SK-N-SH treated with all-trans-retinoic acid at 6 μM for 48 hours (cell line): ENCODE measurements around the gene CACNA2D3.

Experiments used
- ARNTL ChIP-seq: fragments of 450-650 bp; formaldehyde crosslinking; IDR thresholded peaks from 2 replicates; pipeline ENCODE4 v1.5.0; 2020; ENCODE audit warnings: low read depth, mild to moderate bottlenecking, moderate library complexity, borderline replicate concordance
- CREB5 ChIP-seq: fragments of 250-450 bp; sonication (Bioruptor Pico); IDR thresholded peaks from 2 replicates; pipeline ENCODE4 v1.5.1; 2020; ENCODE audit warnings: low read depth, mild to moderate bottlenecking, moderate library complexity
- ESRRG ChIP-seq: fragments of 250-450 bp; sonication (Bioruptor Pico); IDR thresholded peaks from 2 replicates; pipeline ENCODE4 v1.6.1; 2021; ENCODE audit warnings: mild to moderate bottlenecking
- GLIS3 ChIP-seq: fragments of 250-450 bp; sonication (Bioruptor Pico); IDR thresholded peaks from 2 replicates; pipeline ENCODE4 v1.5.0; 2020; ENCODE audit warnings: mild to moderate bottlenecking, moderate library complexity
- OSR1 ChIP-seq: fragments of 250-450 bp; sonication (Bioruptor Pico); IDR thresholded peaks from 2 replicates; pipeline ENCODE4 v1.8.0; 2022; ENCODE audit warnings: moderate library complexity, mild to moderate bottlenecking, inconsistent platforms
- SNAI2 ChIP-seq: fragments of 250-450 bp; sonication (Bioruptor Pico); IDR thresholded peaks from 2 replicates; pipeline ENCODE4 v1.5.0; 2020; ENCODE audit warnings: mild to moderate bottlenecking, moderate library complexity
- ZFP3 ChIP-seq: fragments of 250-450 bp; sonication (Bioruptor Pico); IDR thresholded peaks from 2 replicates; pipeline ENCODE4 v1.5.0; 2020; ENCODE audit warnings: mild to moderate bottlenecking, moderate library complexity
- ZFP30 ChIP-seq: fragments of 450-650 bp; formaldehyde crosslinking; IDR thresholded peaks from 2 replicates; pipeline ENCODE4 v1.5.0; 2022; ENCODE audit warnings: mild to moderate bottlenecking, moderate library complexity
- ZNF565 ChIP-seq: fragments of 450-650 bp; formaldehyde crosslinking; conservative IDR thresholded peaks from 2 replicates; pipeline ENCODE4 v1.5.0; 2020; ENCODE audit warnings: low read depth, mild to moderate bottlenecking, moderate library complexity
- ZNF70 ChIP-seq: fragments of 450-650 bp; formaldehyde crosslinking; IDR thresholded peaks from 2 replicates; pipeline ENCODE4 v1.5.0; 2020; ENCODE audit warnings: mild to moderate bottlenecking, moderate library complexity
- TF ChIP-seq, protein P1 (sequence below): fragments of 250-450 bp; sonication (Bioruptor Pico); IDR thresholded peaks from 2 replicates; pipeline ENCODE4 v1.8.0; 2021; ENCODE audit warnings: low read depth, mild to moderate bottlenecking, moderate library complexity, borderline replicate concordance
- TF ChIP-seq, protein P2 (sequence below): fragments of 250-450 bp; sonication (Bioruptor Pico); IDR thresholded peaks from 2 replicates; pipeline ENCODE4 v1.5.1; 2021; ENCODE audit warnings: mild to moderate bottlenecking, moderate library complexity
- TF ChIP-seq, protein P3 (sequence below): fragments of 250-450 bp; sonication (Bioruptor Pico); IDR thresholded peaks from 2 replicates; pipeline ENCODE4 v1.5.0; 2020; ENCODE audit warnings: mild to moderate bottlenecking, moderate library complexity
- TF ChIP-seq, protein P4 (sequence below): fragments of 250-450 bp; sonication (Bioruptor Pico); IDR thresholded peaks from 2 replicates; pipeline ENCODE4 v1.8.0; 2020; ENCODE audit warnings: mild to moderate bottlenecking, moderate library complexity, borderline replicate concordance

DNA sequence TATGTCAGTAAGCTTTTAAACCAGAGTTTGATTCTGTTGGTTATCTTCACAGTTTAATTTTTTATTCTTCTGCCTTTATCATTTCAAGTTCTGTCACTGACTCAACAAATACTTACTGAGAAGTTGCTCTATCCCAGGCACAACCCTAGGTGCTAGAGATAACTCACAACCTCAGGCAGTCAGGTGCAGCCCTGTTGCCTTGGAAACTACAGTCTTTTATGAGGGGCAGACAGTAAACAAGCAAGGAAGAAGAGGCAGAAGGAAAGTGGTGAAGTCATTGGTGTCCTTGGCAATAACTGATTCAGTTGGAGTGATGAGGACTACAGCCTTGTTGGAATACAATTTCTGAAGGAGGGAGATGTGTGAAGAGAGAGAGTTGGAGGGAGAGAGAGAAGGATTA is 947.6 kb downstream of the CACNA2D3 start:
- TF ChIP-seq, protein P1, sequence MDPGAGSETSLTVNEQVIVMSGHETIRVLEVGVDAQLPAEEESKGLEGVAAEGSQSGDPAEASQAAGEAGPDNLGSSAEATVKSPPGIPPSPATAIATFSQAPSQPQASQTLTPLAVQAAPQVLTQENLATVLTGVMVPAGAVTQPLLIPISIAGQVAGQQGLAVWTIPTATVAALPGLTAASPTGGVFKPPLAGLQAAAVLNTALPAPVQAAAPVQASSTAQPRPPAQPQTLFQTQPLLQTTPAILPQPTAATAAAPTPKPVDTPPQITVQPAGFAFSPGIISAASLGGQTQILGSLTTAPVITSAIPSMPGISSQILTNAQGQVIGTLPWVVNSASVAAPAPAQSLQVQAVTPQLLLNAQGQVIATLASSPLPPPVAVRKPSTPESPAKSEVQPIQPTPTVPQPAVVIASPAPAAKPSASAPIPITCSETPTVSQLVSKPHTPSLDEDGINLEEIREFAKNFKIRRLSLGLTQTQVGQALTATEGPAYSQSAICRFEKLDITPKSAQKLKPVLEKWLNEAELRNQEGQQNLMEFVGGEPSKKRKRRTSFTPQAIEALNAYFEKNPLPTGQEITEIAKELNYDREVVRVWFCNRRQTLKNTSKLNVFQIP (CRISPR knock-in tag) = no peak
- no peak for TF ChIP-seq ARNTL (CRISPR knock-in tag)
- TF ChIP-seq, protein P2, sequence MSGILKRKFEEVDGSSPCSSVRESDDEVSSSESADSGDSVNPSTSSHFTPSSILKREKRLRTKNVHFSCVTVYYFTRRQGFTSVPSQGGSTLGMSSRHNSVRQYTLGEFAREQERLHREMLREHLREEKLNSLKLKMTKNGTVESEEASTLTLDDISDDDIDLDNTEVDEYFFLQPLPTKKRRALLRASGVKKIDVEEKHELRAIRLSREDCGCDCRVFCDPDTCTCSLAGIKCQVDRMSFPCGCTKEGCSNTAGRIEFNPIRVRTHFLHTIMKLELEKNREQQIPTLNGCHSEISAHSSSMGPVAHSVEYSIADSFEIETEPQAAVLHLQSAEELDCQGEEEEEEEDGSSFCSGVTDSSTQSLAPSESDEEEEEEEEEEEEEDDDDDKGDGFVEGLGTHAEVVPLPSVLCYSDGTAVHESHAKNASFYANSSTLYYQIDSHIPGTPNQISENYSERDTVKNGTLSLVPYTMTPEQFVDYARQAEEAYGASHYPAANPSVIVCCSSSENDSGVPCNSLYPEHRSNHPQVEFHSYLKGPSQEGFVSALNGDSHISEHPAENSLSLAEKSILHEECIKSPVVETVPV (CRISPR knock-in tag) = no peak
- no peak for TF ChIP-seq ZFP30
- TF ChIP-seq ZNF565 (CRISPR knock-in tag) = no peak
- TF ChIP-seq, protein P3, sequence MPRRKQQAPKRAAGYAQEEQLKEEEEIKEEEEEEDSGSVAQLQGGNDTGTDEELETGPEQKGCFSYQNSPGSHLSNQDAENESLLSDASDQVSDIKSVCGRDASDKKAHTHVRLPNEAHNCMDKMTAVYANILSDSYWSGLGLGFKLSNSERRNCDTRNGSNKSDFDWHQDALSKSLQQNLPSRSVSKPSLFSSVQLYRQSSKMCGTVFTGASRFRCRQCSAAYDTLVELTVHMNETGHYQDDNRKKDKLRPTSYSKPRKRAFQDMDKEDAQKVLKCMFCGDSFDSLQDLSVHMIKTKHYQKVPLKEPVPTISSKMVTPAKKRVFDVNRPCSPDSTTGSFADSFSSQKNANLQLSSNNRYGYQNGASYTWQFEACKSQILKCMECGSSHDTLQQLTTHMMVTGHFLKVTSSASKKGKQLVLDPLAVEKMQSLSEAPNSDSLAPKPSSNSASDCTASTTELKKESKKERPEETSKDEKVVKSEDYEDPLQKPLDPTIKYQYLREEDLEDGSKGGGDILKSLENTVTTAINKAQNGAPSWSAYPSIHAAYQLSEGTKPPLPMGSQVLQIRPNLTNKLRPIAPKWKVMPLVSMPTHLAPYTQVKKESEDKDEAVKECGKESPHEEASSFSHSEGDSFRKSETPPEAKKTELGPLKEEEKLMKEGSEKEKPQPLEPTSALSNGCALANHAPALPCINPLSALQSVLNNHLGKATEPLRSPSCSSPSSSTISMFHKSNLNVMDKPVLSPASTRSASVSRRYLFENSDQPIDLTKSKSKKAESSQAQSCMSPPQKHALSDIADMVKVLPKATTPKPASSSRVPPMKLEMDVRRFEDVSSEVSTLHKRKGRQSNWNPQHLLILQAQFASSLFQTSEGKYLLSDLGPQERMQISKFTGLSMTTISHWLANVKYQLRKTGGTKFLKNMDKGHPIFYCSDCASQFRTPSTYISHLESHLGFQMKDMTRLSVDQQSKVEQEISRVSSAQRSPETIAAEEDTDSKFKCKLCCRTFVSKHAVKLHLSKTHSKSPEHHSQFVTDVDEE (CRISPR knock-in tag) = no peak
- no peak for TF ChIP-seq ESRRG
- TF ChIP-seq GLIS3 (CRISPR knock-in tag) = no peak
- TF ChIP-seq SNAI2 (CRISPR knock-in tag) = no peak
- TF ChIP-seq, protein P4, sequence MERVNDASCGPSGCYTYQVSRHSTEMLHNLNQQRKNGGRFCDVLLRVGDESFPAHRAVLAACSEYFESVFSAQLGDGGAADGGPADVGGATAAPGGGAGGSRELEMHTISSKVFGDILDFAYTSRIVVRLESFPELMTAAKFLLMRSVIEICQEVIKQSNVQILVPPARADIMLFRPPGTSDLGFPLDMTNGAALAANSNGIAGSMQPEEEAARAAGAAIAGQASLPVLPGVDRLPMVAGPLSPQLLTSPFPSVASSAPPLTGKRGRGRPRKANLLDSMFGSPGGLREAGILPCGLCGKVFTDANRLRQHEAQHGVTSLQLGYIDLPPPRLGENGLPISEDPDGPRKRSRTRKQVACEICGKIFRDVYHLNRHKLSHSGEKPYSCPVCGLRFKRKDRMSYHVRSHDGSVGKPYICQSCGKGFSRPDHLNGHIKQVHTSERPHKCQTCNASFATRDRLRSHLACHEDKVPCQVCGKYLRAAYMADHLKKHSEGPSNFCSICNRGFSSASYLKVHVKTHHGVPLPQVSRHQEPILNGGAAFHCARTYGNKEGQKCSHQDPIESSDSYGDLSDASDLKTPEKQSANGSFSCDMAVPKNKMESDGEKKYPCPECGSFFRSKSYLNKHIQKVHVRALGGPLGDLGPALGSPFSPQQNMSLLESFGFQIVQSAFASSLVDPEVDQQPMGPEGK (CRISPR knock-in tag) = no peak
- no peak for TF ChIP-seq ZNF70 (CRISPR knock-in tag)
- no peak for TF ChIP-seq ZFP3 (CRISPR knock-in tag)
- no peak for TF ChIP-seq CREB5
- no peak for TF ChIP-seq OSR1 (CRISPR knock-in tag)
